HepG2 (cell line): ENCODE results near the gene POLD3.

Source experiments
- BCLAF1 ChIP-seq: fragments of 450-650 bp; IDR thresholded peaks from 2 replicates; pipeline ENCODE4 v1.6.1; 2017; ENCODE audit warnings: mild to moderate bottlenecking
- BHLHE40 ChIP-seq: IDR thresholded peaks from 2 replicates; pipeline ENCODE4 v1.6.1; 2011; ENCODE audit warnings: low read length, improper control_type of control experiment
- CTCF ChIP-seq: sonication (generic); formaldehyde crosslinking; IDR thresholded peaks from 2 replicates; pipeline ENCODE4 v1.5.0; 2020; ENCODE audit warnings: mild to moderate bottlenecking, missing genetic modification reagents, moderate library complexity
- NFKBIZ ChIP-seq: IDR thresholded peaks from 2 replicates; pipeline ENCODE4 v1.6.1; 2018; ENCODE audit warnings: missing genetic modification reagents, missing compliant biosample characterization
- RCOR2 ChIP-seq: IDR thresholded peaks from 2 replicates; pipeline ENCODE4 v1.6.1; 2016; ENCODE audit warnings: missing biosample characterization, missing genetic modification reagents
- SIX4 ChIP-seq: sonication (generic); formaldehyde crosslinking; IDR thresholded peaks from 2 replicates; pipeline ENCODE4 v1.4.0; 2020; ENCODE audit warnings: missing genetic modification reagents
- TCF12 ChIP-seq, 2 experiments: fragments of 450-650 bp in 1 of 2; sonication (generic) in 1 of 2; formaldehyde crosslinking in 1 of 2; IDR thresholded peaks; 2 replicates each; pipeline versions ENCODE4 v1.6.1 to v1.8.0; 2017 to 2022; ENCODE audit warnings: antibody characterized with exemption in 1 of 2, mild to moderate bottlenecking in 1 of 2, missing genetic modification reagents in 1 of 2, moderate library complexity in 1 of 2
- ZFP82 ChIP-seq: sonication (generic); formaldehyde crosslinking; IDR thresholded peaks from 2 replicates; pipeline ENCODE4 v1.5.1; 2020; ENCODE audit warnings: mild to moderate bottlenecking, missing genetic modification reagents, borderline replicate concordance
- ZNF326 ChIP-seq: sonication (generic); formaldehyde crosslinking; IDR thresholded peaks from 2 replicates; pipeline ENCODE4 v1.4.0; 2020; ENCODE audit warnings: missing genetic modification reagents, borderline replicate concordance
- ZNF567 ChIP-seq: sonication (generic); formaldehyde crosslinking; IDR thresholded peaks from 2 replicates; pipeline ENCODE4 v1.8.1; 2023; ENCODE audit warnings: mild to moderate bottlenecking, missing genetic modification reagents, borderline replicate concordance

GRCh38 chr11:74605403-74605802 is 13.0 kb downstream of the POLD3 start:
- TF ChIP-seq RCOR2: no peak
- no peak for TF ChIP-seq BHLHE40
- no peak for TF ChIP-seq SIX4 (CRISPR knock-in tag)
- no peak for TF ChIP-seq ZNF326
- TF ChIP-seq ZNF567 (CRISPR knock-in tag): no peak
- TF ChIP-seq BCLAF1: no peak
- no peak for TF ChIP-seq CTCF (CRISPR knock-in tag)
- TF ChIP-seq TCF12 (IDR thresholded peaks at IDR 0.05): no peak
- no peak for TF ChIP-seq TCF12 (CRISPR knock-in tag; IDR thresholded peaks at IDR 0.05)
- TF ChIP-seq ZFP82 (CRISPR knock-in tag): no peak
- no peak for TF ChIP-seq NFKBIZ (CRISPR knock-in tag)
